Neural progenitor cell (in vitro differentiated cells): Measurements from ENCODE around the gene FAT1. TPM values are rescaled to one million over a fixed set of nuclear protein-coding genes. Genes with fewer than 3 reads are reported as not detected.
"Not testable (repeated sequence)": the region's sequence is repeated elsewhere in the genome, so short reads cannot be mapped to it uniquely, and the experiment has no call there.

Experiments
- DNase-seq: peaks from one replicate; pipeline ENCODE4 v3.0.0-alpha.2; 2016; ENCODE audit warnings: low spot score
- H2AFZ ChIP-seq: fragments of 200-600 bp; sonication (generic); replicated peaks from 2 replicates; pipeline ENCODE4 v1.6.1; 2016; ENCODE audit warnings: antibody characterized with exemption
- H3F3A ChIP-seq: fragments of 200-600 bp; sonication (generic); 2 replicates; pipeline ENCODE4 v1.6.1; 2016; ENCODE audit warnings: antibody characterized with exemption, low read depth
- H3K27ac ChIP-seq: fragments of 200-600 bp; sonication (generic); 2 replicates; pipeline ENCODE4 v1.5.1; 2016; ENCODE audit warnings: mild to moderate bottlenecking
- H3K27me3 ChIP-seq: fragments of 200-600 bp; sonication (generic); 2 replicates; pipeline ENCODE4 v1.6.1; 2016; ENCODE audit warnings: mild to moderate bottlenecking, moderate library complexity
- H3K36me3 ChIP-seq: fragments of 200-600 bp; sonication (generic); 2 replicates; pipeline ENCODE4 v1.5.1; 2016
- H3K4me1 ChIP-seq: fragments of 200-600 bp; sonication (generic); 2 replicates; pipeline ENCODE4 v1.6.1; 2016; ENCODE audit warnings: mixed run types
- H3K4me2 ChIP-seq: fragments of 200-600 bp; sonication (generic); 2 replicates; pipeline ENCODE4 v1.6.1; 2016
- H3K4me3 ChIP-seq: fragments of 200-600 bp; sonication (generic); 2 replicates; pipeline ENCODE4 v1.5.1; 2016
- H3K79me2 ChIP-seq: fragments of 200-600 bp; sonication (generic); 2 replicates; pipeline ENCODE4 v1.6.1; 2016; ENCODE audit warnings: low read depth
- H3K9ac ChIP-seq: fragments of 200-600 bp; sonication (generic); 2 replicates; pipeline ENCODE4 v1.6.1; 2016
- H3K9me3 ChIP-seq: fragments of 200-600 bp; sonication (generic); 2 replicates; pipeline ENCODE4 v1.5.1; 2016; ENCODE audit warnings: low read depth
- H4K20me1 ChIP-seq: fragments of 200-600 bp; sonication (generic); 2 replicates; pipeline ENCODE4 v1.6.1; 2016; ENCODE audit warnings: low read depth
- H3K27ac Mint-ChIP-seq: 3 replicates; pipeline ENCODE4 v1.8.0; 2021; ENCODE audit warnings: mixed read lengths
- H3K27me3 Mint-ChIP-seq: 2 replicates; pipeline ENCODE4 v1.8.0; 2022; ENCODE audit warnings: low read depth, mild to moderate bottlenecking, inconsistent platforms, moderate library complexity, mixed read lengths; ENCODE audit not compliant: insufficient read depth
- H3K36me3 Mint-ChIP-seq: 3 replicates; pipeline ENCODE4 v1.8.0; 2021; ENCODE audit warnings: mixed read lengths
- H3K4me1 Mint-ChIP-seq: 3 replicates; pipeline ENCODE4 v1.8.0; 2021; ENCODE audit warnings: mixed read lengths
- H3K4me3 Mint-ChIP-seq: 3 replicates; pipeline ENCODE4 v1.8.0; 2021; ENCODE audit warnings: mild to moderate bottlenecking, moderate library complexity, mixed read lengths
- H3K9me3 Mint-ChIP-seq: 3 replicates; pipeline ENCODE4 v1.8.0; 2020; ENCODE audit warnings: mixed read lengths
- CTCF ChIP-seq: fragments of 200-600 bp; sonication (generic); IDR thresholded peaks from 2 replicates; pipeline ENCODE4 v1.5.1; 2017; ENCODE audit warnings: antibody characterized with exemption, mild to moderate bottlenecking
- EZH2 ChIP-seq: fragments of 200-600 bp; sonication (generic); IDR thresholded peaks from 2 replicates; pipeline ENCODE4 v1.6.1; 2017; ENCODE audit warnings: antibody characterized with exemption, mild to moderate bottlenecking, moderate library complexity
- EZH2phosphoT487 ChIP-seq: fragments of 200-600 bp; sonication (generic); IDR thresholded peaks from 2 replicates; pipeline ENCODE4 v1.6.1; 2017; ENCODE audit warnings: antibody characterized with exemption
- total RNA-seq: library from RNA; depleted of rRNA; stranded (reverse); fragments of >200 nt; gene quantifications from 2 replicates; pipeline ENCODE4 v1.2.3, GENCODE V29; 2015; ENCODE audit warnings: low replicate concordance

Gene FAT1
- total RNA-seq, 1 donor from 2014 or later, result 517 TPM

DNA sequence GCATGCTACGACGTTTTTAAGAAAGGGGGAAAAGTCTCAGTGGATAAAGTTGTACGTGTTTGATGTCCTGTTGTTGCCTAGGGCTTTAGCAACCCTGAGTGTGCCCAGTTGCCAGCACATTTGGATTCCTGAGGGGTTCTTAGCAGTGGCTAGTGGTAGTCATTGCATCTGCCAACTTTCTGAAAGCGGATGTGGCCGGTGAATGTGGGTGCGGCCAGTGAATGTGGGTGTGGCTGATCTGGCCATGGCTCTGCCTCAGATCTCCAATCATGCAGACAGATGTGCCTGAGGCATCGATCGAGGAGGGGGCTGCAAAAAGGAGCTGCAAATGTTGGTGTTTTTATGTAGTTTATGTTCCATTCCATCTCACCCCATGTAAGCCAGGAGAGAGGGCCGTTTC is 41.5 kb upstream of the FAT1 start:
- Mint-ChIP-seq H3K9me3 (peaks cover 3% of the 10 kb centered on the region), H3K27me3 (peaks cover 2% of the 10 kb centered on the region), H3K27ac (no peak overlapping the region), H3K4me1 (peaks cover 39% of the 10 kb centered on the region), H3K36me3 (no peaks in the 10 kb centered on the region), H3K4me3 (no peak overlapping the region)
- H3K79me2 ChIP-seq, result no peaks in the 10 kb centered on the region
- H3K27ac ChIP-seq, result no peak overlapping the region
- peak; percentile 27 for DNase-seq
- H3K4me3 ChIP-seq, result no peak overlapping the region
- H3K27me3 ChIP-seq, result no peaks in the 10 kb centered on the region
- TF ChIP-seq EZH2 (no peak), CTCF (no peak), EZH2phosphoT487 (no peak)
- peaks cover 14% of the 10 kb centered on the region for H3K4me1 ChIP-seq
- H3K9ac ChIP-seq, result no peak overlapping the region
- peak overlapping the region; percentile 38 for H2AFZ ChIP-seq
- H3K36me3 ChIP-seq, result no peaks in the 10 kb centered on the region
- H3K4me2 ChIP-seq, result no peak overlapping the region
- H3K9me3 ChIP-seq, result no peaks in the 10 kb centered on the region
- H3F3A ChIP-seq, result no peaks in the 10 kb centered on the region
- H4K20me1 ChIP-seq, result no peaks in the 10 kb centered on the region

DNA sequence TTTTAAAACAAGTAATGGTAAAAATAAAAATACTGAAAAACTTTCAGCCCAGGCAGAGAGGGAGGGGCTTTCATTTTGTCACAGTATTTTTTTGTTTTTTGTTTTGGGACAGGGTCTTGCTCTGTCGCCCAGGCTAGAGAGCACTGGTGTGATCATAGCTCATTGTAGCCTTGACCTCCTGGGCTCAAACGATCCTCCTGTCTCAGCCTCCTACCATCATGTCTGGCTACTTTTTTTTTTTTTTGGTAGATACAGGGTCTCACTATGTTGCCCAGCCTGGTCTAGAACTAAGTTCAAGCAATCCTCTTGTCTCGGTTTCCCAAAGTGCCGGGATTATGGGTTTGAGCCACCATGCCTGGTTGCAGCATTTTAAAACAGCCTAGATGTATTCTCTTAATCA is 40.8 kb upstream of the FAT1 start:
- Histone ChIP-seq H3K36me3 (no peaks in the 10 kb centered on the region), H3K79me2 (no peaks in the 10 kb centered on the region), H3K27ac (no peak overlapping the region), H3K9ac (no peak overlapping the region), H3K4me3 (no peak overlapping the region), H3K27me3 (no peaks in the 10 kb centered on the region), H4K20me1 (no peaks in the 10 kb centered on the region), H3F3A (no peaks in the 10 kb centered on the region), H3K9me3 (no peaks in the 10 kb centered on the region), H2AFZ (no peak overlapping the region), H3K4me2 (no peak overlapping the region), H3K4me1 (peaks cover 14% of the 10 kb centered on the region)
- TF ChIP-seq CTCF, result no peak
- TF ChIP-seq EZH2, result no peak
- no peak for TF ChIP-seq EZH2phosphoT487
- H3K4me1 Mint-ChIP-seq, result peaks cover 39% of the 10 kb centered on the region
- no peak for DNase-seq
- H3K4me3 Mint-ChIP-seq, result no peak overlapping the region
- H3K9me3 Mint-ChIP-seq, result peaks cover 4% of the 10 kb centered on the region
- no peaks in the 10 kb centered on the region for H3K36me3 Mint-ChIP-seq
- H3K27ac Mint-ChIP-seq, result no peak overlapping the region
- H3K27me3 Mint-ChIP-seq, result peaks cover 2% of the 10 kb centered on the region

- Mint-ChIP-seq H3K9me3 (peaks cover 8% of the 10 kb centered on the region), H3K4me3 (no peak overlapping the region), H3K27ac (no peak overlapping the region), H3K36me3 (no peaks in the 10 kb centered on the region), H3K27me3 (peaks cover 4% of the 10 kb centered on the region), H3K4me1 (peaks cover 39% of the 10 kb centered on the region)
- Histone ChIP-seq H2AFZ (no peak overlapping the region), H3K9me3 (no peaks in the 10 kb centered on the region), H3F3A (no peaks in the 10 kb centered on the region), H3K79me2 (no peaks in the 10 kb centered on the region), H3K4me2 (no peak overlapping the region), H3K27me3 (no peaks in the 10 kb centered on the region), H4K20me1 (no peaks in the 10 kb centered on the region), H3K4me3 (no peak overlapping the region), H3K9ac (no peak overlapping the region), H3K36me3 (no peaks in the 10 kb centered on the region), H3K27ac (no peak overlapping the region), H3K4me1 (peaks cover 14% of the 10 kb centered on the region)
- DNase-seq, result no peak
- TF ChIP-seq EZH2, result no peak
- no peak for TF ChIP-seq EZH2phosphoT487
- no peak for TF ChIP-seq CTCF
Observed at GRCh38 chr4:186762865-186763264, 39.2 kb upstream of the FAT1 start.

DNA sequence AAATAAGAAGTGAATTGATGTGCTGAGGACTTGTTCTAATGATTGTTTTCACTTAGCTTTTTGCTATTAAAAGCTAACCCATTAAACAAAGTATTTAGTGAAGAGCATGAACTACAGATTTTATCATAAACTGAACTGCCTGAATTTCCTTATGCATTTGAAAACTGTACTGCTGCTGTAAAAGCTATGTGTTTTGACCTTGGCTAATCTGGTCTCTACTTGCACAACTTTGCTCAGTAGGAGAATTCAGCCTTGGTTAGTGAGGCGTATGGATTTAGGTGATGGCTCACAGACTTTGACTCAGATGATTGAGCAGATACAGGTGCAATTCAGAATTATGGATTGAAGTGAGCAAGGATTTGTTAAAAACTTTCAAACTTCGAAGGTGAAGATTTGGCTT is 38.7 kb upstream of the FAT1 start:
- Histone ChIP-seq H3K79me2 (no peaks in the 10 kb centered on the region), H3K9ac (no peak overlapping the region), H4K20me1 (no peaks in the 10 kb centered on the region), H3K9me3 (no peaks in the 10 kb centered on the region), H3K4me3 (no peak overlapping the region), H3K27ac (no peak overlapping the region), H2AFZ (no peak overlapping the region), H3K27me3 (no peaks in the 10 kb centered on the region), H3K4me1 (peaks cover 14% of the 10 kb centered on the region), H3K4me2 (no peak overlapping the region), H3K36me3 (no peaks in the 10 kb centered on the region), H3F3A (no peaks in the 10 kb centered on the region)
- TF ChIP-seq EZH2, result no peak
- Mint-ChIP-seq H3K27me3 (peaks cover 4% of the 10 kb centered on the region), H3K36me3 (no peaks in the 10 kb centered on the region), H3K4me1 (peaks cover 39% of the 10 kb centered on the region), H3K27ac (no peak overlapping the region), H3K4me3 (no peak overlapping the region), H3K9me3 (peaks cover 10% of the 10 kb centered on the region)
- no peak for DNase-seq

DNA sequence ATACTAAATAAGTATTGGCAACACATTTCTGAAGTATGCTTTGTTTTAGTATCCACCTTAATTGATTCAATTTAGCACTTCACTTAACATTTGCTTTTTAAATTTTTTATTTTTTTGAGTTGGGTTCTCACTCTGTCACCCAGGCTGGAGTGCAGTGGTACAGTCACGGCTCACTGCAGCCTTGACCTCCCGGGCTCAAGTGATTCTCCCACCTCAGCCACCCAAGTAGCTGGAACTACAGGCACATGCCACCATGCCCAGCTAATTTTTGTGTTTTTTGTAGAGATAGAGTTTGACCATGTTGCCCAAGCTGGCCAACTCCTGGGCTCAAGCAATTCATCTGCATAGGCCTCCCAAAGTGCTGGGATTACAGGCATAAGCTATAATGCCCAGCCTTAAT is 38.3 kb upstream of the FAT1 start:
- H3K4me3 Mint-ChIP-seq, H3K27me3 ChIP-seq, H3K36me3 ChIP-seq, H3K27ac Mint-ChIP-seq, H4K20me1 ChIP-seq, H3K4me2 ChIP-seq, H3K9ac ChIP-seq, DNase-seq, H2AFZ ChIP-seq, H3K4me3 ChIP-seq, H3K79me2 ChIP-seq, H3K9me3 ChIP-seq, H3K36me3 Mint-ChIP-seq, H3F3A ChIP-seq, H3K27ac ChIP-seq, H3K27me3 Mint-ChIP-seq: not testable (repeated sequence)
- Mint-ChIP-seq H3K9me3 (peaks cover 10% of the 10 kb centered on the region), H3K4me1 (peaks cover 39% of the 10 kb centered on the region)
- H3K4me1 ChIP-seq, result peaks cover 14% of the 10 kb centered on the region
